H1 (cell line): ENCODE measurements around the gene TRIM15.

Experiments
- CTCF ChIP-seq, 3 experiments: IDR thresholded peaks; 1 replicate in 2 of 3; 2 replicates in 1 of 3; pipeline versions ENCODE4 v1.5.1 to v1.6.1; 2011; ENCODE audit warnings: low read length in 3 of 3, mild to moderate bottlenecking in 3 of 3, inconsistent platforms in 2 of 3, low read depth in 1 of 3, moderate library complexity in 1 of 3; ENCODE audit not compliant: insufficient read depth in 1 of 3; ENCODE audit errors: control extremely low read depth in 1 of 3
- EGR1 ChIP-seq: IDR thresholded peaks from 2 replicates; pipeline ENCODE4 v1.6.1; 2011; ENCODE audit warnings: low read depth, low read length, borderline replicate concordance
- EZH2 ChIP-seq: fragments of 200-600 bp; sonication (generic); IDR thresholded peaks from 2 replicates; pipeline ENCODE4 v1.7.1; 2012; ENCODE audit warnings: low read depth, mild to moderate bottlenecking, moderate library complexity, low read length, inconsistent platforms; ENCODE audit not compliant: severe bottlenecking
- MAFK ChIP-seq: IDR thresholded peaks from 2 replicates; pipeline ENCODE4 v1.6.1; 2012; ENCODE audit warnings: low read depth, mild to moderate bottlenecking, improper control_type of control experiment, low read length
- MAX ChIP-seq: IDR thresholded peaks from 2 replicates; pipeline ENCODE4 v1.6.1; 2012; ENCODE audit warnings: inconsistent platforms
- SIX5 ChIP-seq: IDR thresholded peaks from 2 replicates; pipeline ENCODE4 v1.6.1; 2011; ENCODE audit warnings: mild to moderate bottlenecking, low read depth, low read length
- TF ChIP-seq, protein P1 (sequence below): IDR thresholded peaks from 2 replicates; pipeline ENCODE4 v1.6.1; 2011; ENCODE audit warnings: low read length, improper control_type of control experiment

GRCh38 chr6:30129265-30130178 is 33.8 kb upstream of the TRIM15 start:
- TF ChIP-seq CTCF (IDR thresholded peaks at IDR 0.05; ENCODE audit: control extremely low read depth in 1 of 3, insufficient read depth in 1 of 3, low read depth in 1 of 3, low read length in 3 of 3), result no peak
- no peak for TF ChIP-seq SIX5
- no peak for TF ChIP-seq EGR1
- TF ChIP-seq, protein P1, sequence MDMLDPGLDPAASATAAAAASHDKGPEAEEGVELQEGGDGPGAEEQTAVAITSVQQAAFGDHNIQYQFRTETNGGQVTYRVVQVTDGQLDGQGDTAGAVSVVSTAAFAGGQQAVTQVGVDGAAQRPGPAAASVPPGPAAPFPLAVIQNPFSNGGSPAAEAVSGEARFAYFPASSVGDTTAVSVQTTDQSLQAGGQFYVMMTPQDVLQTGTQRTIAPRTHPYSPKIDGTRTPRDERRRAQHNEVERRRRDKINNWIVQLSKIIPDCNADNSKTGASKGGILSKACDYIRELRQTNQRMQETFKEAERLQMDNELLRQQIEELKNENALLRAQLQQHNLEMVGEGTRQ, result no peak
- peak; percentile 4 for TF ChIP-seq EZH2
- no peak for TF ChIP-seq MAFK
- no peak for TF ChIP-seq MAX
